ENCODE data around the gene CAPN12. TPM values are rescaled to one million over a fixed set of nuclear protein-coding genes. Genes with fewer than 3 reads are reported as not detected.

The CAPN12 gene
- total RNA-seq, 4 donors from 2014 or later, result 0.42 TPM; not detected in 3

DNA sequence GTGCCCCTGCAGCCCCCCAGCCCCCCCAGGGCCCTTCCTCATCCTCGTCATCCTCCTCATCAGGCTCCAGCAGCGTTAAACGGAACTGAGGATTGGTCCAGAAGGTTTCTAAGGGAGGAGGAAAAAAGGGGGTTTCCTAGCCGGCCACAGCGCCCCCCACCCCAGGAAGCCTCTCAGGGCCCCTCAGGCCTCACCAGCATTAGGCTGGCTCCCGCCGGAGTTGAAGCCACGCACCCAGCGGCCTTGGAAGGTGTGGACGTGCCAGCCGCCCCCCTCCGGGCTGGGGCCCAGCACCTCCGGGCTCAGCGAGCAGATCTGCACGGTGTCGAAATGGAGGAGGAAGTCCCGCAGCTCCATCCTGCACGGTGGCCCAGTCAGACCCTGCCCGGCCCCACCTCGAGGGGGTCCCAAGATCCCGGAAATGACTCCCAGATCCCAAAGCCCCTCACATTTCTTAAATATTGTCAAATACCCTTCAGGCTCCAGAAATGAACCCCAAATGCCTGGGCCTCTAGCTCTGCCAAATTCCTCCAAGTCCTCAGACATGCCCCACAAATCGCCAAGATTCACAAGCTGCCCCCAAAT is 6.9 kb downstream of the CAPN12 start:
- ATAC-seq (no peak), DNase-seq (no peak)
- no peak for TF ChIP-seq POLR2A (IDR thresholded peaks at IDR 0.05)
- TF ChIP-seq, protein P1, sequence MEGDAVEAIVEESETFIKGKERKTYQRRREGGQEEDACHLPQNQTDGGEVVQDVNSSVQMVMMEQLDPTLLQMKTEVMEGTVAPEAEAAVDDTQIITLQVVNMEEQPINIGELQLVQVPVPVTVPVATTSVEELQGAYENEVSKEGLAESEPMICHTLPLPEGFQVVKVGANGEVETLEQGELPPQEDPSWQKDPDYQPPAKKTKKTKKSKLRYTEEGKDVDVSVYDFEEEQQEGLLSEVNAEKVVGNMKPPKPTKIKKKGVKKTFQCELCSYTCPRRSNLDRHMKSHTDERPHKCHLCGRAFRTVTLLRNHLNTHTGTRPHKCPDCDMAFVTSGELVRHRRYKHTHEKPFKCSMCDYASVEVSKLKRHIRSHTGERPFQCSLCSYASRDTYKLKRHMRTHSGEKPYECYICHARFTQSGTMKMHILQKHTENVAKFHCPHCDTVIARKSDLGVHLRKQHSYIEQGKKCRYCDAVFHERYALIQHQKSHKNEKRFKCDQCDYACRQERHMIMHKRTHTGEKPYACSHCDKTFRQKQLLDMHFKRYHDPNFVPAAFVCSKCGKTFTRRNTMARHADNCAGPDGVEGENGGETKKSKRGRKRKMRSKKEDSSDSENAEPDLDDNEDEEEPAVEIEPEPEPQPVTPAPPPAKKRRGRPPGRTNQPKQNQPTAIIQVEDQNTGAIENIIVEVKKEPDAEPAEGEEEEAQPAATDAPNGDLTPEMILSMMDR (IDR thresholded peaks at IDR 0.05 in 4 of 5, conservative IDR thresholded peaks at IDR 0.05 in 1 of 5), result no peak
- in situ Hi-C loops (cut with MboI; ENCODE audit: low sequenced_read_pairs in 4 of 4) (loop anchor here in 2 of 4 donors (25.0 kb wide), 1 partner anchor 175 kb away; the partner anchor contains the start of gene CCER2 (in 2 of the 2)), intact Hi-C loops (cut with DNase I; ENCODE audit: low total_unique reads) (no loop called here)
- Histone ChIP-seq H3K27me3 (peaks cover 0 to 11% (median 0%) of the 10 kb centered on the region in 3 donors), H3K4me1 (peaks cover 0 to 7% of the 10 kb centered on the region in 2 donors), H3K9me3 (no peaks in the 10 kb centered on the region), H3K4me3 (no peak overlapping the region), H3K36me3 (no peaks in the 10 kb centered on the region), H3K27ac (no peak overlapping the region)

DNA sequence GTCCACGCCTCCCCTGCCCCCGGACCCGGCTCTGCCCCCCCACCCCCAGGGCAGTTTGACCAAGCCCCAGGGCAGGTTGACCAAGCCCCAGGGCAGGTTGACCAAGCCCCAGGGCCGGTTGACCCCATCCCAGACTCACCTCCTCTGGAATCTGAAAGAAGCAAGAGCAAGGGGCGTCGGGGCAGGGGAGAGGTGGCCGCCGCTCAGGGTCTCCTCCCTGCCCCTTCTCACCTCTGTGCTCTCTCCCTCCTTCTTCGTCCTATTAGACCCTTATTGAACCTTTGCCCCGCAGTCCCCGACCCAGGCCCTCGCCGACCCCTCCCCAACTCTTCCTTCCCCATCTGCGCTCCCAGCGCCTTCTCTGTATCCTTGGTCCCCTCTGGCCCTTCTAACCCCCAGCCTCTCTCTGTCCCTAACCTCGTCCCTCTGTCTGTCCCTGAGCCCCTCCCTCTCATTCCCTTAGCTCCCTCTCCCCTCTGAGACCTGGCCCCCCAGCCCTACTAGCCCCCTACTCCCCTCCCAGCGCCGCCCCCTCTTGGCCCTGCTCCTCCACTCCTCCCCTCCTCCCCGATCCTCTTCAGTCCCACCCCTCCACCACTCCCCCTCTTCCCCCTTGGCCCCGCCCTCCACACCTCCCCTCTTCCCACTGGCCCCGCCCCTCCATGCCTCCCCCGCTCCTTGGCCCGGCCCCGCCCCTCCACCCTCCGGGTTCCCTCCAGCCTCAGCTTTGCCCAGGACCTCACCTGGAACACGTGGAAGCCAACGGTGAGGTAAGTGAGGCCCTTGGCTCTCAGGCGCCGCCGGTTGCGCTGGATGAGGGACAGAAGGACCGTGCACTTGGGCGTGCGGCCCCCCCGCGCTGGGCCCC is 7.6 kb downstream of the CAPN12 start:
- TF ChIP-seq POLR2A (IDR thresholded peaks at IDR 0.05), result no peak
- TF ChIP-seq, protein P1 (IDR thresholded peaks at IDR 0.05 in 4 of 5, conservative IDR thresholded peaks at IDR 0.05 in 1 of 5), result no peak
- Histone ChIP-seq H3K4me1 (peaks cover 5 to 12% of the 10 kb centered on the region in 2 donors), H3K9me3 (no peaks in the 10 kb centered on the region), H3K36me3 (no peaks in the 10 kb centered on the region), H3K27me3 (peaks cover 0 to 11% (median 0%) of the 10 kb centered on the region in 3 donors), H3K4me3 (peak overlapping the region; percentile 7 to 43 (median 34)), H3K27ac (no peak overlapping the region)
- in situ Hi-C loops (cut with MboI; ENCODE audit: low sequenced_read_pairs in 4 of 4) (loop anchor here in 2 of 4 donors (25.0 kb wide), 1 partner anchor 176 kb away; the partner anchor contains the start of gene CCER2 (in 2 of the 2)), intact Hi-C loops (cut with DNase I; ENCODE audit: low total_unique reads) (no loop called here)
- DNase-seq, result no peak
- ATAC-seq, result no peak

DNA sequence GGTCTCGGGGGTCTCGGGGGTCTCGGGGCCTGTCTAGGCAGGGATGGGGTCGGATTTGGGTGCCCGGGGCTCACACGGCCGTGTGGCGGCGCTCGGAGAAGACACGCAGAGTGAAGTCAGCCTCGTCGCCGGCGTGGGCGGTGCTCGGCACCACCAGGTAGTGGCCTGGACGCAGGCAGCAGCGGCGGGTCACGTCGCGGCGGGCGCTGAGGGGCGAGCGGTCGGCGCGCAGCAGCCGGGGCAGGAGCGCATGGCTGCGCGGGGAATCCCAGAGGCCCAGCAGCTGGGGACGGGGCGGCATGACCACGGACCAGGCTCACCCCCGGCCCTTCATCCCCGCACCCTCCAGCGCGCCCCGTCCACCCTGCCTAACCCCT is 8.2 kb downstream of the CAPN12 start:
- in situ Hi-C loops (cut with MboI; ENCODE audit: low sequenced_read_pairs in 4 of 4), result loop anchor here in 2 of 4 donors (25.0 kb wide), 1 partner anchor 176 kb away; the partner anchor contains the start of gene CCER2 (in 2 of the 2)
- Histone ChIP-seq H3K27ac (no peak overlapping the region), H3K36me3 (peaks cover 0 to 3% of the 10 kb centered on the region in 2 donors), H3K4me3 (peak overlapping the region; percentile 7 to 43 (median 34)), H3K9me3 (no peaks in the 10 kb centered on the region), H3K4me1 (peaks cover 8 to 14% of the 10 kb centered on the region in 2 donors), H3K27me3 (peaks cover 0 to 11% (median 0%) of the 10 kb centered on the region in 3 donors)
- TF ChIP-seq, protein P1 (IDR thresholded peaks at IDR 0.05 in 4 of 5, conservative IDR thresholded peaks at IDR 0.05 in 1 of 5), result no peak
- TF ChIP-seq POLR2A (IDR thresholded peaks at IDR 0.05), result no peak
- intact Hi-C loops (cut with DNase I; ENCODE audit: low total_unique reads), result no loop called here
- DNase-seq (no peak), ATAC-seq (peak in 1 of 2 donors; percentile 25)

DNA sequence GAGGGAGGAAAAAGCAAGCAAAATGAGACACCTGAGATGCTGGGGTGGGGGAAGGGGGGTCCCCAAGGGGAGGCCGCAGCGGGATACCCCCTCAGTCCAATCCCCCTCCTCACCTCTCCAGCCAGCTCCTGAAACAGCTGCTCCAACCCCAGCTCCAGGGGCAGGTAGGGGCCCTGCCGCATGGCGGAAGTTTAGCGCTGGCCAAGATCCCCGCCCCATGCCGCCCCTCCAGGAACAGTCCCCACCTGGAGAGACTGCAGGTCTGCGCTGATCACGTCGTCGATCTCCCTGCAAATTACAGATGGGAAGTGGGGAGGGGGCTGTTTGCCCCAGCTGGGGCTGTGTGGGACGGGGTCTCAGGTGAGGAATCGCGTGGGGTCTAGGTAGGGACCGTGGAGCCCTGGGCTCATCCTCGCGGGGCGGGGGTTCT is 9.0 kb downstream of the CAPN12 start:
- intact Hi-C loops (cut with DNase I; ENCODE audit: low total_unique reads) (no loop called here), in situ Hi-C loops (cut with MboI; ENCODE audit: low sequenced_read_pairs in 4 of 4) (loop anchor here in 2 of 4 donors (25.0 kb wide), 1 partner anchor 177 kb away; the partner anchor contains the start of gene CCER2 (in 2 of the 2))
- Histone ChIP-seq H3K36me3 (peaks cover 0 to 9% of the 10 kb centered on the region in 2 donors), H3K4me1 (peaks cover 8 to 14% of the 10 kb centered on the region in 2 donors), H3K27ac (peak overlapping the region; percentile 52 to 68 (median 60)), H3K9me3 (no peaks in the 10 kb centered on the region), H3K27me3 (peaks cover 0 to 11% (median 0%) of the 10 kb centered on the region in 3 donors), H3K4me3 (no peak overlapping the region)
- ATAC-seq (no peak), DNase-seq (no peak)
- TF ChIP-seq POLR2A (IDR thresholded peaks at IDR 0.05), result no peak
- TF ChIP-seq, protein P1 (IDR thresholded peaks at IDR 0.05 in 4 of 5, conservative IDR thresholded peaks at IDR 0.05 in 1 of 5), result no peak
